Measurements from ENCODE around the gene CDH13. TPM values are rescaled to one million over a fixed set of nuclear protein-coding genes. Genes with fewer than 3 reads are reported as not detected.

CDH13 gene
- total RNA-seq, 1 donor from 2014 or later, result 81.1 TPM

DNA sequence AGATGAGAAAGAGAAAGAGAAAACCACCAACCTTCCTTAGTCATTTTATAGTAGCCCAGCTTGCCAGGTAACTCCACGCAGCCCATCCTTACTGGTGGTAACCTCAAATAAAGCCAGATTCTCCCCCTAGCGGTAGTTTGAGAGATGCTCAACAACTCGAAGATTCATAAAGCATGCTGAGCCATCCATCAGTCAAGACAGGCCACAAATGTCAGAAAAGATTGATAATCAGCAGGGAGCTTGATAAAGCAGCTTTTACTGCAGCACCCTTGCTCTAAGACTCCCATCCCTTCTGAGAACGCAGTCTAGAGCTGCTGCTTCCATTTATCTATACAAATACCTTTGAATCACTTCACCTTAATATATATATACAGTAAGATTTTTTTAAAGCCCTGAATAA, 729.5 kb downstream of the CDH13 start:
- no peak overlapping the region for H3K27ac Mint-ChIP-seq (ENCODE audit: unreplicated experiment)
- H3K4me1 Mint-ChIP-seq (ENCODE audit: low read depth, unreplicated experiment), result peaks cover 3% of the 10 kb centered on the region
- no peaks in the 10 kb centered on the region for H3K27me3 Mint-ChIP-seq (ENCODE audit: unreplicated experiment)
- no peaks in the 10 kb centered on the region for H3K9me3 Mint-ChIP-seq (ENCODE audit: unreplicated experiment)
- H3K36me3 Mint-ChIP-seq (ENCODE audit: unreplicated experiment), result no peaks in the 10 kb centered on the region
- TF ChIP-seq, protein P1, sequence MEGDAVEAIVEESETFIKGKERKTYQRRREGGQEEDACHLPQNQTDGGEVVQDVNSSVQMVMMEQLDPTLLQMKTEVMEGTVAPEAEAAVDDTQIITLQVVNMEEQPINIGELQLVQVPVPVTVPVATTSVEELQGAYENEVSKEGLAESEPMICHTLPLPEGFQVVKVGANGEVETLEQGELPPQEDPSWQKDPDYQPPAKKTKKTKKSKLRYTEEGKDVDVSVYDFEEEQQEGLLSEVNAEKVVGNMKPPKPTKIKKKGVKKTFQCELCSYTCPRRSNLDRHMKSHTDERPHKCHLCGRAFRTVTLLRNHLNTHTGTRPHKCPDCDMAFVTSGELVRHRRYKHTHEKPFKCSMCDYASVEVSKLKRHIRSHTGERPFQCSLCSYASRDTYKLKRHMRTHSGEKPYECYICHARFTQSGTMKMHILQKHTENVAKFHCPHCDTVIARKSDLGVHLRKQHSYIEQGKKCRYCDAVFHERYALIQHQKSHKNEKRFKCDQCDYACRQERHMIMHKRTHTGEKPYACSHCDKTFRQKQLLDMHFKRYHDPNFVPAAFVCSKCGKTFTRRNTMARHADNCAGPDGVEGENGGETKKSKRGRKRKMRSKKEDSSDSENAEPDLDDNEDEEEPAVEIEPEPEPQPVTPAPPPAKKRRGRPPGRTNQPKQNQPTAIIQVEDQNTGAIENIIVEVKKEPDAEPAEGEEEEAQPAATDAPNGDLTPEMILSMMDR (IDR thresholded peaks at IDR 0.05; ENCODE audit: partially characterized antibody, unreplicated experiment), result peak; percentile 66
- no peak for DNase-seq
- H3K4me3 Mint-ChIP-seq (ENCODE audit: unreplicated experiment), result no peak overlapping the region

DNA sequence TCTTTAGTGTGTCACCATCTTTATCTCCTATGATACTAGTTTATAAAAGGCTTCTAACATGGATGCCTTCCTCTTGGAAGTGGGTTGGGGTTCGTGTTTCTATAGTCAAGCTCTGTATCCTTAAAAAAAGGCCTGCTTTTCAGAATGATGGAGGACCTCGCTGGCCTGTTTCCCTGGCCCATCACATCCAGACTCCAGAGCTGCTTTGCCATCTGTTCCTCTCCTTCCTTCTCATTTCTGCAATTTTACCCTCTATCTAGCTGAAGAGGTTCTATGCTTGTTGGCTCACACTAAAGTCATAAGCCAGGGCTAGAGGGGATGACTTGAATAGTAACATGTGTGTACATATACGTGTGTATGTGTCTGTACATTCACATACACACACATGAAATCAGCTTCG, 730.2 kb downstream of the CDH13 start:
- Mint-ChIP-seq H3K4me1 (ENCODE audit: low read depth, unreplicated experiment) (peaks cover 3% of the 10 kb centered on the region), H3K36me3 (ENCODE audit: unreplicated experiment) (no peaks in the 10 kb centered on the region)
- TF ChIP-seq, protein P1 (IDR thresholded peaks at IDR 0.05; ENCODE audit: partially characterized antibody, unreplicated experiment), result no peak

DNA sequence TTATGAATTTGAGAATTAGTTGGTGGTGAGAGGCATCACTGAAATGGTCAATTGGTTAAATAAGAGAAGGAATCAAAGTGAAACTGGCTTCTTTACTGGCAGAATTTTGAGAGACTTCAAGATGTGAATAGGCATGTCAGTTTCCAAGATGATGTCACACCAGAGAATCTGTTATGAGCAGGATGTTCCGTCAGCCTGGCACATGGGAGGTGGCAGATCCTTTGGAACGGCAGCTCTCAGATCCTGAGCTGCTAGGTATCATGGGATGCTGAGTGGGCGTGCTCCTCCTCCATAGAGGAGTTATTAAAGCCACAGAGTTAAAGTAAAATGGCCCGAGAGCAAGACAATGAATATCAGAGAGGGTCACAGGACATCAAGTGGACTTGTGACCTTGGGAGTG, 736.8 kb downstream of the CDH13 start:
- Mint-ChIP-seq H3K4me3 (ENCODE audit: unreplicated experiment) (no peak overlapping the region), H3K9me3 (ENCODE audit: unreplicated experiment) (no peaks in the 10 kb centered on the region), H3K27ac (ENCODE audit: unreplicated experiment) (no peak overlapping the region)

More for the DNA sequence above, 730.2 kb downstream of the CDH13 start:
- Mint-ChIP-seq H3K27ac (ENCODE audit: unreplicated experiment) (no peak overlapping the region), H3K4me3 (ENCODE audit: unreplicated experiment) (no peak overlapping the region), H3K9me3 (ENCODE audit: unreplicated experiment) (no peaks in the 10 kb centered on the region), H3K27me3 (ENCODE audit: unreplicated experiment) (no peaks in the 10 kb centered on the region)
- no peak for DNase-seq

DNA sequence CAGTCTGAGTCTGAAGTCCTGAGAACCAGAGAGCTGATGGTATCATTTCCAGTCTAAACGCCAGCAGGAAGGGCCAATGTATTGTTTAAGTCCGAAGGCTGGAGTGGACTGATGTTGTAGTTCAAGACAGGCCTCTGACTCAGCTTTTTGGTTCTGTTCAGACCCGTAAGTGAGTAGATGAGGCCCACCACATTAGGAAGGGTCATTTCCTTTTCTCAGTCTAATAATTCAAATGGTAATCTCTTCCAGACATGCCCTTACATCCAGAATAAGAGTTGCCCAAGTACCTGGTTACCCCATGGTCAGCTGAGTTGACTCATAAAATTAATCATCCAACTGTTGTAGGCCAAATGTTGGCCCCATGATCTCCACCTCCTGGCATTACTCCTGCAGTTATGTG, 738.4 kb downstream of the CDH13 start:
- no peak for DNase-seq
- Mint-ChIP-seq H3K4me3 (ENCODE audit: unreplicated experiment) (no peak overlapping the region), H3K27me3 (ENCODE audit: unreplicated experiment) (peaks cover 2% of the 10 kb centered on the region), H3K4me1 (ENCODE audit: low read depth, unreplicated experiment) (no peaks in the 10 kb centered on the region), H3K9me3 (ENCODE audit: unreplicated experiment) (no peaks in the 10 kb centered on the region), H3K36me3 (ENCODE audit: unreplicated experiment) (peaks cover 7% of the 10 kb centered on the region), H3K27ac (ENCODE audit: unreplicated experiment) (no peak overlapping the region)
- TF ChIP-seq, protein P1 (IDR thresholded peaks at IDR 0.05; ENCODE audit: partially characterized antibody, unreplicated experiment), result no peak

More for the DNA sequence above, 736.8 kb downstream of the CDH13 start:
- Mint-ChIP-seq H3K36me3 (ENCODE audit: unreplicated experiment) (no peaks in the 10 kb centered on the region), H3K27me3 (ENCODE audit: unreplicated experiment) (peaks cover 2% of the 10 kb centered on the region), H3K4me1 (ENCODE audit: low read depth, unreplicated experiment) (no peaks in the 10 kb centered on the region)
- DNase-seq, result no peak
- TF ChIP-seq, protein P1 (IDR thresholded peaks at IDR 0.05; ENCODE audit: partially characterized antibody, unreplicated experiment), result no peak

DNA sequence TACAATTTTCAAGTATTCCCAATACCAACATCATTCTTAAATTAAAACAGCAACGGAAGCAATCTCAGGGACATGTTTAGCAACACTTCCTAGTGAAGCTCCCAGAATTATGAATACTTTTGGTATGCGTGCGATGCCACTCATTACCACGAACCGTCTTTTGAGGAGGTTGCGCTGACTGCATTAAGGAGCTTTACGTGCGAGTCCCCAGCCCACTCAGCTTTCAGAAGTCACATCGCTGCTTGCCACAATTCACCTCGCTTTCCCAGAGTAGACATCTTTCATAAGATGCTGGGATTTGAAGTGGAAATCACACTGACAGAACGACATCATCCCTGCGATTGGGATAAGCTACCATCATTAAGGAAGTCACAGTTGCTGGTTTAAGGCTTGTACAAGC, 739.5 kb downstream of the CDH13 start:
- Mint-ChIP-seq H3K36me3 (ENCODE audit: unreplicated experiment) (peaks cover 7% of the 10 kb centered on the region), H3K9me3 (ENCODE audit: unreplicated experiment) (peaks cover 2% of the 10 kb centered on the region), H3K4me1 (ENCODE audit: low read depth, unreplicated experiment) (no peaks in the 10 kb centered on the region), H3K4me3 (ENCODE audit: unreplicated experiment) (no peak overlapping the region), H3K27me3 (ENCODE audit: unreplicated experiment) (peaks cover 2% of the 10 kb centered on the region), H3K27ac (ENCODE audit: unreplicated experiment) (no peak overlapping the region)
- TF ChIP-seq, protein P1 (IDR thresholded peaks at IDR 0.05; ENCODE audit: partially characterized antibody, unreplicated experiment), result no peak
- DNase-seq, result no peak
